ENCODE results near the gene CHRDL2. TPM values are rescaled to one million over a fixed set of nuclear protein-coding genes. Genes with fewer than 3 reads are reported as not detected.

The CHRDL2 gene
- total and polyA plus RNA-seq, 2 donors (not counting 3 experiments of a cell fraction or from before 2014, with no cell fraction given): not detected

DNA sequence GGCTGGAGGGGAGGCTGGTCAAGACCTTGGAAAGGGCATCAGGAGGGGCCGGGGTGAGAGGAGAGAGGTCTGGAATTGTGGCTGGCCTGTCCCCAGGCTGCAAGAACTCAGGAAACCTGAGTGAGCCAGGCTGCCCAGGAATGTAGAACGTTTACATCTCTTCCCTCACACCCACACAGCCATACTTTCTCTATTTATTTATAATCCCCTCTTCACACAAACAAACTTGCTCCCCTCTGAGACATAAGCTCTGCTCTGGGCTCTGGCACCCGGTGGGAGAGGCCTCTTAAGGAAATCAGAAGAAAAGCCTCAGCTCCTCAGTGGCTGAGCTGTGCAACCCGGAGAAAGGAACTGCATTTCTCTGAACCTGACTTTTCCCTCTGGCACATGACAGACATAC lies 5.5 kb downstream of the CHRDL2 start:
- CTCF ChIA-PET: interaction anchor here (0.8 to 7.1 kb wide), 25 partner anchors 9 to 399 kb away, joined by 3 to 191 read pairs (median 5); no protein-coding TSS in a partner anchor
- intact Hi-C loops (cut with micrococcal nuclease): loop anchor here (1.0 to 2.0 kb wide), 3 partner anchors 23 to 145 kb away; no protein-coding TSS in a partner anchor
- Histone ChIP-seq H3K36me3 (ENCODE audit: control insufficient read depth in 2 of 2, extremely low read depth in 1 of 2, insufficient read depth in 2 of 2, low read length in 2 of 2) (no peaks in the 10 kb centered on the region), H2AFZ (ENCODE audit: low read depth, low read length) (no peak overlapping the region), H3K9ac (replicated peaks; ENCODE audit: extremely low read depth, insufficient read depth, low read length) (no peak overlapping the region), H3K9me1 (replicated peaks; ENCODE audit: control insufficient read depth, extremely low read depth, insufficient read depth, low read length) (no peaks in the 10 kb centered on the region), H3K79me2 (ENCODE audit: control insufficient read depth, insufficient read depth, low read length) (no peaks in the 10 kb centered on the region), H3K4me3 (replicated peaks in 1 of 3; ENCODE audit: insufficient read depth in 1 of 3, low read depth in 1 of 3, low read length in 3 of 3) (no peak overlapping the region), H3K27me3 (ENCODE audit: control insufficient read depth in 2 of 2, insufficient read depth in 2 of 2, low read length in 2 of 2) (peaks cover 57 to 59% of the 10 kb centered on the region in 2 experiments), H3K4me1 (ENCODE audit: control insufficient read depth, extremely low read depth, insufficient read depth, low read length) (no peaks in the 10 kb centered on the region), H3K9me3 (replicated peaks; ENCODE audit: control insufficient read depth, insufficient read depth, low read length) (no peaks in the 10 kb centered on the region), H4K20me1 (replicated peaks; ENCODE audit: control insufficient read depth, extremely low read depth, insufficient read depth, low read length) (no peaks in the 10 kb centered on the region), H3K27ac (ENCODE audit: insufficient read depth, low read depth, low read length) (no peak overlapping the region), H3K4me2 (ENCODE audit: insufficient read depth, low read length) (no peak overlapping the region)
- dilution Hi-C loops (cut with MboI; ENCODE audit: extremely low pct_ligation_motif_present, low sequenced_read_pairs): no loop called here
- no peak for FAIRE-seq
- BruUV-seq (replicated peaks): no TSS peak
- no peak for TF ChIP-seq POLR2A (IDR thresholded peaks at IDR 0.05; ENCODE audit: low read depth, low read length)
- no peak for TF ChIP-seq JUN (IDR thresholded peaks at IDR 0.05; ENCODE audit: borderline replicate concordance, insufficient read depth, insufficient read length, low read depth)
- no peak for TF ChIP-seq POLR2AphosphoS5 (IDR thresholded peaks at IDR 0.05; ENCODE audit: insufficient read depth, low read depth, low read length)
- TF ChIP-seq FOS (IDR thresholded peaks at IDR 0.05; ENCODE audit: borderline replicate concordance, insufficient read depth, low read length): no peak
- TF ChIP-seq, protein P1, sequence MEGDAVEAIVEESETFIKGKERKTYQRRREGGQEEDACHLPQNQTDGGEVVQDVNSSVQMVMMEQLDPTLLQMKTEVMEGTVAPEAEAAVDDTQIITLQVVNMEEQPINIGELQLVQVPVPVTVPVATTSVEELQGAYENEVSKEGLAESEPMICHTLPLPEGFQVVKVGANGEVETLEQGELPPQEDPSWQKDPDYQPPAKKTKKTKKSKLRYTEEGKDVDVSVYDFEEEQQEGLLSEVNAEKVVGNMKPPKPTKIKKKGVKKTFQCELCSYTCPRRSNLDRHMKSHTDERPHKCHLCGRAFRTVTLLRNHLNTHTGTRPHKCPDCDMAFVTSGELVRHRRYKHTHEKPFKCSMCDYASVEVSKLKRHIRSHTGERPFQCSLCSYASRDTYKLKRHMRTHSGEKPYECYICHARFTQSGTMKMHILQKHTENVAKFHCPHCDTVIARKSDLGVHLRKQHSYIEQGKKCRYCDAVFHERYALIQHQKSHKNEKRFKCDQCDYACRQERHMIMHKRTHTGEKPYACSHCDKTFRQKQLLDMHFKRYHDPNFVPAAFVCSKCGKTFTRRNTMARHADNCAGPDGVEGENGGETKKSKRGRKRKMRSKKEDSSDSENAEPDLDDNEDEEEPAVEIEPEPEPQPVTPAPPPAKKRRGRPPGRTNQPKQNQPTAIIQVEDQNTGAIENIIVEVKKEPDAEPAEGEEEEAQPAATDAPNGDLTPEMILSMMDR (IDR thresholded peaks at IDR 0.05; ENCODE audit: extremely low read depth in 1 of 2, insufficient read depth in 1 of 2, low read depth in 1 of 2, low read length in 2 of 2): no peak
- TF ChIP-seq MYC (IDR thresholded peaks at IDR 0.05; ENCODE audit: low read depth, low read length): no peak
- no peak for TF ChIP-seq GATA2 (IDR thresholded peaks at IDR 0.05; ENCODE audit: insufficient read depth, insufficient read length, low read depth, low read length)
- TF ChIP-seq EZH2 (IDR thresholded peaks at IDR 0.05; ENCODE audit: borderline replicate concordance, low read depth, low read length, severe bottlenecking): no peak
- TF ChIP-seq, protein P2, sequence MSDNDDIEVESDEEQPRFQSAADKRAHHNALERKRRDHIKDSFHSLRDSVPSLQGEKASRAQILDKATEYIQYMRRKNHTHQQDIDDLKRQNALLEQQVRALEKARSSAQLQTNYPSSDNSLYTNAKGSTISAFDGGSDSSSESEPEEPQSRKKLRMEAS (IDR thresholded peaks at IDR 0.05; ENCODE audit: insufficient read depth, insufficient read length): no peak
- DNase-seq (ENCODE audit: low read depth, low spot score): no peak
- POLR2A ChIA-PET: no interaction called here
